OCI-M2 (cell line): ENCODE results near the gene TMEM132C.

ENCODE experiments used
- DNase-seq: peaks from one replicate; lab custom pipeline; 2025; ENCODE audit not compliant: unreplicated experiment; lab: John Stamatoyannopoulos, UW

The TMEM132C gene

GRCh38 chr12:128755566-128755965, 488.6 kb downstream of the TMEM132C start:
- DNase-seq = no peak
